Measurements from ENCODE around the gene ABCB9.

- TF ChIP-seq, protein P1, sequence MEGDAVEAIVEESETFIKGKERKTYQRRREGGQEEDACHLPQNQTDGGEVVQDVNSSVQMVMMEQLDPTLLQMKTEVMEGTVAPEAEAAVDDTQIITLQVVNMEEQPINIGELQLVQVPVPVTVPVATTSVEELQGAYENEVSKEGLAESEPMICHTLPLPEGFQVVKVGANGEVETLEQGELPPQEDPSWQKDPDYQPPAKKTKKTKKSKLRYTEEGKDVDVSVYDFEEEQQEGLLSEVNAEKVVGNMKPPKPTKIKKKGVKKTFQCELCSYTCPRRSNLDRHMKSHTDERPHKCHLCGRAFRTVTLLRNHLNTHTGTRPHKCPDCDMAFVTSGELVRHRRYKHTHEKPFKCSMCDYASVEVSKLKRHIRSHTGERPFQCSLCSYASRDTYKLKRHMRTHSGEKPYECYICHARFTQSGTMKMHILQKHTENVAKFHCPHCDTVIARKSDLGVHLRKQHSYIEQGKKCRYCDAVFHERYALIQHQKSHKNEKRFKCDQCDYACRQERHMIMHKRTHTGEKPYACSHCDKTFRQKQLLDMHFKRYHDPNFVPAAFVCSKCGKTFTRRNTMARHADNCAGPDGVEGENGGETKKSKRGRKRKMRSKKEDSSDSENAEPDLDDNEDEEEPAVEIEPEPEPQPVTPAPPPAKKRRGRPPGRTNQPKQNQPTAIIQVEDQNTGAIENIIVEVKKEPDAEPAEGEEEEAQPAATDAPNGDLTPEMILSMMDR (IDR thresholded peaks at IDR 0.05) = no peak
- TF ChIP-seq EP300 (IDR thresholded peaks at IDR 0.05) (no peak), POLR2A (IDR thresholded peaks at IDR 0.05) (no peak)
Measured at GRCh38 chr12:122961531-122962329, 4.5 kb downstream of the ABCB9 start.
